Stimulated activated CD8-positive, alpha-beta memory T cell treated with anti-CD3 and anti-CD28 coated beads, Interleukin-12 subunit alpha, Interleukin-12 subunit beta, amount 100 ng/mL, for 1 hour (primary cell): ENCODE measurements around the gene TGM1.

Experiments used
- DNase-seq: peaks from one replicate; pipeline ENCODE4 v3.0.0-alpha.2; 2020; ENCODE audit warnings: low read depth

Gene TGM1

DNA sequence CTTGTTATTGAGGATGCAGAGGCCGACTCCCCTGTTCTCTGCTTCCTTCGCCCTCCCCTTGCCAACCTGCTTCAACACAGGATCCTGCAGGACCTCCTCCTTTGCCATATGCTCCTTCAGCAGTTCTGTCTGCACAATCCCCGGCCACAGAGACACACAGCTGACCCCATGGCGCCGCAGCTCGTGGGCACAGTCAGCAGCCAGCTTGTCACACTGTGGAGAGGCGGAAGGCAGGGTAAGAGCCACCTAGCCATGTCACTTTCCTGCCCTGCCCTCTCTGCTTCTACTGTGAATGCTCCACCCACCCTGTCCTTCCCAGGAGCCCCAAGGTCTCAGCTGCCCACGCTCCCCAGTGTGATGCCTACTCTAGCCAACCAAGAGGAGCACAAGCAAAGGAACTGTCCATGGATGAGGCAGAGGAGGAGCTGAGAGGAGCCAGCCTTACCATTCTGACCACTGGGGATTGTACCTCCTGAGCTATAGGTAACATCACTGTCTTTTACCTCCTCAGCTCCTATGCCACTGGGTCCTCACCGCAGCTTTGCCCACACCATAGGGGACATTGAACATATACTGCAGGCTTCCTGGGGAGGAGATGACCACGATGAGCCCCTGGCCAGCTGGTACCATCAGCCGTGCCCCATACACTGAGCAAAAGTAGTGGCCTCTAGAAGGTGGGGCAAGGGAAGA lies 29.3 kb upstream of the TGM1 start:
- no peak for DNase-seq

GRCh38 chr14:24291446-24292117 lies 28.6 kb upstream of the TGM1 start:
- no peak for DNase-seq

GRCh38 chr14:24290746-24291145 lies 27.8 kb upstream of the TGM1 start:
- DNase-seq, result no peak

DNA sequence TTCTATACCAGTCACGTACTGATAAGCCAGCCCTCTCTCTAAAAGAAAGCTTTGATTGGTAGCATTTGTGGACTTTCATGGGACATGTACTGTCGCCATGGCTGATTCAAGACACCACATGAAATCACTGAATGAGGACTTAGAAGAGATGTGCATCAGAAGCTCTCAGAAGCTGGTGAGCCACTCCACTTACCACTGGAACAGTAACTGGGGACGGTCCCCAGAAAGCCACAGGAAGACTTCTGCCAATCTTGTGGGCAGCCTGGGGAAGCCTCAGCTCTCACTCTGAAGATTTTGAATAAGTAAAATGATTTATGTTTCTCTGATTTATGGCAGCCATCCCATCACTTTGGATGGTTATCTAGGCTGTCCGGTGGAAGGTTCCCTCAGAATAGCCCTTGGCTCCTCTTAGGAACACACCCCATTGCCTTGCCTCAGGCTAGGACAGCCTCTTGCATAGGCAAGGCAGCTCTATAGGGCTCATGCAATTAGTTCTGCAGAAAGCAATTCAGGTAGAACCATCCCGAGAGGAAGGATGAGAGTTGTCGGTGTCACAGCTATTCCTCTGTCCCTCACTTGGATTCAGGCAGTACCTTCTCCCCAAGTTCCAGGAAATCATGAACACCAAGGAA lies 26.8 kb upstream of the TGM1 start:
- no peak for DNase-seq

GRCh38 chr14:24286996-24287395 lies 24.0 kb upstream of the TGM1 start:
- DNase-seq, result no peak

GRCh38 chr14:24285351-24285750 lies 22.4 kb upstream of the TGM1 start:
- DNase-seq, result no peak

DNA sequence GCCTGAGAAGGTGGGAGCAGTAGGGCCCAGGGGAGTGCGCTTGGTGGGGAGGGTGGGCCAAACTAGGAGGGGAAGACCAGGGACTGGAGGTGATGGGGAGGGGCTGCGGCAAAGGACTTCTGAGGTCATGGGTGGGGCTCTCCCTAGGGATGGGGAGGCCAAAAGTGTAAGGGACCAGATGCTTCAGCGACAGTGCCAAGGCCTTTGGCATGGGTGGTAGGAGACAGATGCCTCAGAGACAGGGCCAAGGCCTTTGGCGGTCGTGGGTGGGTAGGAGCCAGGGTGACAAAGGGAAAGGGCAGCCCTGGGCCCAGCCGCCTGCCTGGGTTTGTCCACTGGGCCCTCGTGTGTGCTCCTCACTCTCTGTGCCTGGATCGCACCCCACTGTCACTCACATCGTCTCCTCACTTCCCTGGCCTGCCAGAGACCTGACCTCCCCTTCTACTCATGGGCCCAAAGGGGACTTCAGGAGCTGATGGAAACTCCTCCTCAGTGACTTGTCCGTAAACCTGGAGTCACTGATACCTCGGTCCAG lies 21.6 kb upstream of the TGM1 start:
- DNase-seq, result no peak

DNA sequence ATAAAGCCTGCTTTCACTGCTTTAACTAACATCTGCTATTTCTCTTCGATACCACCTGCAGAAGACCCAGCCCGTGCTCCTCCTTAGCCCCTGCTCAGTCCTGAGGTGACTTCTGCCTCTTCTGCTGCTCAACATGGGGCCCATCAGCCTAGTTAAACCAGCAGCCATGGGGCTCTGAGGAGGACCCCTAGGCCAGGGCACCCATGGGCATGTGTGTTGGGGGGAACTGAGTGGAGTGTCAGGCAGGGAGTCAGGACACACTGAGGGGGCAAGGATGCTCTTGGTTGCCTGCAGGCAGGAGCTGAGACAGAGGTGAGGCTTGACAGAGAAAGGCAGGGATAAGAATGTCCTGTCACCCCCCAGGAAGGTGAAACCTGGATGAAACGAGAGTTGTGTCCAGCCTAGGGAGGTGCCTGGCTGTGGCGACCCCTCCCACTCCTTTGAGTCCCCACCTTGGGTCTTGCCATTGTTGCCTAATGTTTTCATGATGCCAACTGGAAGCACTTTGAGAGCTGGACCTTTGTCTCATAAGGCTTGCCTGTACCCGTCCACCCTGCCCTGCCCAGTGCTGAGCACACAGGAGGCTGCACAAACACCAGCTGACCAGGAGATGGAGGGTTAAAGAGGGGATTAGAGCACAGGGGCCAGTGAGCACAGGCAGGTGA lies 21.0 kb upstream of the TGM1 start:
- no peak for DNase-seq

GRCh38 chr14:24282736-24283135 lies 19.8 kb upstream of the TGM1 start:
- no peak for DNase-seq

DNA sequence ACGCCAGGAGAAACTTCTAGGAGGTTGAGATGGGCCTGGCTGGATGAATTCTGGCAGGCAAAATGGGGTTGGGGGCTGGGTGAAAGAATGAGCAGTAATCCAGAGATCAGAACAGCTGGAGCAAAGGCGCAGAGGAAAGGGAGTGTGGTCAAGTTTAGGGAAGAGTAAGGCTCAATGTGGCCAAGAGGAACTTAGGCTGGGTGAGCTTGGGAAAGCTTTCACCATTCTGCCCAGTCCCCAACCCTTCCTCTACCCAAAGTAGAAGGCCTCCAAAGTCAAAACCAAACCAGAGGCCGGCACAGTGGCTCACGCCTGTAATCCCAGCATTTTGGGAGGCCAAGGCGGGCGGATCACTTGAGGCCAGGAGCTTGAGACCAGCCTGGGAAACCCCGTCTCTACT lies 18.7 kb upstream of the TGM1 start:
- no peak for DNase-seq

DNA sequence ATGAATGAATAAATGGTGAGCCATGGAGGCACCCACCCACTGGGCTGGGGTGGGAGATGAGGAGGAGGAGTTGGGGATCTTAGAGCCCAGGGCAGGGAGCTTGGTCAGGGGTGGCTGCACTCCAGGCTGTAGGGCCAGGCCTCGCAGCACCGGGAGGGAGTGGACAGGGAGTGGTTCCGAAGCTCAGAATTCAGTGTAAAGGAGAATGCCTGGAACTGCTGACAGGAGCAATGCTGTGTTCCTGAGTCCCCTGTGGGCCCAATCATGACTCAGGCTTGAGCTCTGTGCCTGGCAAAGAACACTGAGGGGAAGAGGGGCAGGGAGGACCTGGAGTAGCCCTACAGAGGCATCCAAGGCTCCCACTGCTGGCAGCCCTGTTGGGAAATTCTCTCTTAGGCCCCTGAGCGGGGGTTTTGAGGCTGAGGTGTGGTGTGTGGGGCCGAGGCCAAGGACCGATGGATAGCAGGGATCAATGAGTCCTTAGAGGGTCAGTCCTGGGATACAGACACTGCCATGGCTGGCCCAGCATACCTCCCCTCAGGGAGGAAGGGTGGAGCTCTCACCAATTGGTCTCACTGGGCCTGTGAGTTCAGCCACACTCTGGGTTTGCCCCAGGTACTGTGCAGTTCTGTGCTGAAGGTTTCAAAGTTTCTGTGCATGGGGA lies 18.0 kb upstream of the TGM1 start:
- no peak for DNase-seq

DNA sequence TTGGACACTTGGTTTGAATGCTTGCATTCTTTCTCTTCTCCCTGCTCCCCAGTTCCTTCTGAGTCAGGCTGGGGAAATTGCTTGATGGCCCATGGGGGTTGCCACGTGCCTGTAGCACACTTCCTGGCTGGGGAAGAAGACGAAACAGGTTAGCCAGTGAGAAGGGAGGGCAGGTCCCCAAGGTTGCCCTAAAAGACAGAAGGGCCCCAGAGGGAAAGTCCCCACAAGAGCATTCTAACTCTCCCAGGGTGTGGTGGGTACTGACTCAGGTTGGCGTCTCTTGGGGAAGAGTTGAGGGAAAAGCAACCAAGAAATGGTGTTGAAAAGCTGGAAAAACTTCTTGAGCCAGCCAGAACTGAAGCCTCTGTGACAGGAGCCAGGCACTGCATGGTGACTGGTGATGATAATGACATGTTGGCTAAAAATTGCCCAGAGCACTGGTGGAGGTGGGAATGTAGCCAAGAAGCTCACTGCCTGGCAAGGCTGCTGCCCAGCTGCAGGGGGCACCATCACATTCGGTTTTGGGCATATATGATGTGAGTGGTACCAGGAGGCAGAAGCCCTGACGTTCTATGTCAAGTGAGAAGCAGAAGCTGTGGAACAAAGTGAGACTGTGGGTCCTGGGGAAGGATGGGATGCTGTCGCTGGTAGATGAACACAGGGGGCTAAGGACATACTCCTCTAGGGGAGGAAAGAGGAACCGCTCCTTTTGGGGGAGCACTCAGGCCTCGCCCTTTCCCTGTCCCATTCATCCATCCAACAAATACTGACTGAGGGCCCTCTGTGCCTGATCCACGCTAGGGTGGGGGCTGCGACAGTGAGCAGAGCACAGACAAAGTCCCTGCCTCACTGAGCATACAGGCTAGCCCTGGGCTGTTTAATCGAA lies 16.6 kb upstream of the TGM1 start:
- DNase-seq, result no peak

DNA sequence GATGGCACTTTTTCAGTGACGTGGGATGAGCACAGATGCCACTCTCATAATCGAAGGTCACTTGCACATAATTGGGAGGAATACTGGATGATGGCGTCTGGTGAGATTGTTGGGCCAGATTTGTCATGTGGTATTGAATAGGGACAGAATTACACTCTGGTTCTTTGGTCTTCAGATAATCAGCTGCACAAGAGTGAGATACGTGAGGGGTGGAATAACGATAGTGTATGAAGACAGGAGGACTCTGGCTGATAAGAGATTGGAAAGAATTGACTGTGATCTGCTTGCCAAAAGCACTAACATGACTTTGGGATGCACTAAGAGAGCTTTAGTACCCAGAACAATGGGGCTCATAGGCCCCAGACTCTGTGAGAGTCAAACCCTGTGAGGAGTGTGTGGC lies 15.4 kb upstream of the TGM1 start:
- no peak for DNase-seq

DNA sequence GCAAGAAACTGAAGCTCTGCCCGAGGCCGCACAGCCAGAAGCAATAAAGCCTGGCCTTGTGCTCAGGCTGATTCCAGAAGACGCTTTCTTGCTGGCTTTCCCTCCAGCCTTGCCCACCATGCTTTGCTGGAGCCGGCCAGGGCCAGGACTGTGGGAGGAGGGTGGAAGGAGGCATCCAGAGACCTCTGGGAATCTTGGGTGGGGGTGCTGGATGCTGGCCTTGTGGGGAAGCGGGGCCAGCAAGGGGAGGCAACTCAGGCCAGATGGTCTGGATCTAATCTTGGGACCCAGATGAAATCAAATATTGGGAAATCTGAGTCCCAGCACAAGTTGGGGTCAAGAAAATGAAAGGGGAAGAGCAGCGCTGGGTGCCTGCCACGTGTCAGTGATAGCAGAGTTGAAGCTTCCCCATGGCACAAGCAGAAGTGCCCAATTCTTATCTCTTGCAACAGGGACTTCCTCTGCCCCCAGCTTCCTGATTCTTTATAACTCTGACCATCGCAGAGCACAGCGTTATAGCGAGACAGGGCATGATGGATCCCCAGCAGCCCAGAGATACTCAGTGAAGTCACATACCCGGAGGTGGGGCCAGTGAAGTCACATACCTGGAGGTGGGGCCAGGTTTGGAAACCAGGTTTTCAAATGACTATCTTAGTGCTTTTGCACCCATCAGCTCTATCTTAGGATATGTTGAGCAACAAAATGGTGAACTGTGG lies 14.8 kb upstream of the TGM1 start:
- no peak for DNase-seq

- no peak for DNase-seq
These were observed 14.1 kb upstream of the TGM1 start for GRCh38 chr14:24277071-24277470.

DNA sequence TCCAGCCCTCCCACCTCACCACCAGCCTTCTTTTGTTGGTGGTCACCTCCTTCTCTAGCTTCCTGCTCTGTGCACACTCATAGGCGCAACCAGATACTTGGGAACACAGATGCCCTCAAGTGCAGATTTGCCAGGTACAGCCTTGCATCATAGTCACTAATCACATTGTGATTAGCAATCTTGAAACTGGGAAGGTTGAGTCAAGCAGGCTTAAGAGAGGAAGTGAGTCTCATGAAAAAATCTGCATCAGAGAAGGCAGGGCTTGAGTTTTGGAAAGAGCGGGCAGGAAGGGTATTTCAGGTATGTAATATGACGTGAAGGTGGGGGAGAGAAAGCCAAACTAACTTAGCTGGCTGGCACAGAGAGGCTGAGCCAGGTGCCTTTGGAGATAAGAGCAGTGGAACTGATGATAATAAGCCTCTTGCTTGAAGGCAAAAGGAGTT lies 11.1 kb upstream of the TGM1 start:
- DNase-seq, result no peak

- no peak for DNase-seq
These were observed 10.5 kb upstream of the TGM1 start for GRCh38 chr14:24273422-24273998.

DNA sequence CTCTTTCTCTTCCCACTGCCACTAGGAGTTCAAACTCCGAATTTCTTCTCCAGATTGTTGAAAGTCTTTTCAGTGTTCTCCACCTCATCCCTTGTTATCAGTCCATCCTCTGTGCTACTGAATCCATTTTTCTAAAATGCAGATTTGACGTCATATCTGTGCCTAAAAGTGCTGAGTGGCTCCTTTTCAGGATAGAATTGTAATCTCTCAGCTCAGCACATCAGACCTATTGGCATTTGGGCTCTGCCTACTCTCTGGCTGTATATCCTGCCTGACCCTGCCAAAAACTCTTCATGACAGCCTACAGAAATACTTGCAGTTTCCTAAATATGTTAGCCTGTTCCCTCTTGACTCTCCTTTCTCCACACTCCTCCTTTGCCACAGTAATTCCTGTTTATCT lies 9.5 kb upstream of the TGM1 start:
- DNase-seq, result no peak

DNA sequence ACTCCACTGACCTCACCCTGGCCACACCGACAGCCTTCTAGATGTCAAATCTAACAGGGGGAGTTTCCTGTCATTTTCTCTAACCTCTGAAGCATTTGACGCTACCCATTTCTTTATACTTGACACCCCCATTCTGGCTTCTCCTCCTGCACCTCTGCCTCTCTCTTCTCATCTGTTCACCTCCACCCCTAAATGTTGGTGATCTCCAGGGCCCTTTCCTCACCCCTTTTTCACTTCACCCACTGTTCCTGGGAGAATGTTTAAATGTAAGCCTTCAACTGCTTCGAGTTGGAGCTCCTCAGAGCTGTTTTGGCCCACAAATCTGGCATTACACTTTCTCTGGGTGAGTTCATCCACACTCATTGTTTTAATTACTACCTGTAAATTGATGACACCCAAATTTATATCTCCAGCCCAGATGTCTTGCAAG lies 8.9 kb upstream of the TGM1 start:
- no peak for DNase-seq
